ENCODE measurements around the gene CHN2.

CHN2 gene

DNA sequence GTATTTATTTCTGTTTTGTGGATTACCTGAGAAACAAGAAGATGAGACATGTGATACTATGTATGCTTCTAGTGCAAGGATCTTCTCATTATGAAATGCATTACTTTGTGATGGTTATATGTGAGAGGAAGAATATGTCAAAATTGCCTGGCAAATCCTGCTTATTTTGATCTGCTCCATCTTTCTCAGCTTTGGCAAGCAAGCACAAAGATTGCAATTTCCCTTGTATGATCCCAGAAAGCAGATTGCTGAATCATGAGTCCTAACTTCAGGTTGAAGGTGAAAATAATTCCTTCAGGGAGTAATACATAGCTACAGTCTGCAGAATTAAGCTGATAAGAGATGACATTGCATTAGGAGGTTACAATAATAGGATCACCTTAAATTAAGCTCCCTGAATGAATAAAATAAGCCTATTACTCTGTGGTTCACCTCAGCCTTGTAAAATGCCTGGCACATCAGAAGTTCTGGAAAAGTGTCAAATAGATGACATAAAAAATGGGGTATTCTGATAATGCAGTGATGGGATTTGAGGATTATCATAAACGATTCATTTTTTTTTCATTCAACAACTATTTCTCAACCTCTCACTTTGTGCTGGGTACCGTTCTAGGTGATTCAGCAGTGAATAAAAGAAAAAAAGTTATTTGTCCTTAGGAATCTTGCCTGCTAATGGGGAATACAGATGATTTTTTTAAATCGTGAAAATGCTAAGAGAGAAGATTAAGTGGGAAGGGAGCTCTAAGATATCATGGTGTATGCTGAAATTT lies 120.7 kb downstream of the CHN2 start:
- no peak for DNase-seq

DNA sequence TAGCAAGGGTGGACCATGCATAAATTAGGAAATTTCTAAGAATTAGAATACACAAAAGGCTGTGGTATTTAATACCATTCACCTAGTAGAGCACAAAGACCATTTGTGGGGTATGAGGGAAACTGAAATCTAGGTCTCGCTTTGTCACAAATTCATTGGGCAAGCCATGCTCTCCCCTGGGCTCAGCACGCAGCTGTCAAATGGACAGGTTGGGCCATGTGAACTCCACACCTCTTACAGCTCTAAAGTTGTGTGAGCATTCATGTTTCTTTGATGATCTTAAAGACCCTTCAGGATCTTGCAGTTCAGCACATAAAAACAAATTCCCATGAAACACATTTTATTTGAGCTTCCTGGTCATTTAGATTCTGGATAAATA lies 121.3 kb downstream of the CHN2 start:
- DNase-seq = no peak

DNA sequence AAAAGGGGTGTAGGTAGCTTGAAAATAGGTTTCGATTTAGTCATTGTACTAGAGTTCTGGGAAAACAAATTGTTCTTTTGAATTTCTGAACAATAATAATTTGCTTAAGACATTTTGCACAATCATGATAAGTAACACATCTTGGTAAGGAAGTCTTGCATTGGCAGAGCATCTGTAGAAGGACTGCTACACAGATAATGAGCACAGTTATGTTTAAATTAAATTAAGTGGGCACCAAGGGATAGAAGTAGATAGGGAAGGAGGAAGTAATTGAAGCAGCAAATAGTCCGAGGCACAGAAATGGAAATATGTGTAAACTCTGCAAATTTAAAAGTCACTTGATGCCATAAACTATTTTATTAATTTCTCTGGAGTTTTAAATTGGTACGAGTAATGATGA lies 122.4 kb downstream of the CHN2 start:
- no peak for DNase-seq

DNA sequence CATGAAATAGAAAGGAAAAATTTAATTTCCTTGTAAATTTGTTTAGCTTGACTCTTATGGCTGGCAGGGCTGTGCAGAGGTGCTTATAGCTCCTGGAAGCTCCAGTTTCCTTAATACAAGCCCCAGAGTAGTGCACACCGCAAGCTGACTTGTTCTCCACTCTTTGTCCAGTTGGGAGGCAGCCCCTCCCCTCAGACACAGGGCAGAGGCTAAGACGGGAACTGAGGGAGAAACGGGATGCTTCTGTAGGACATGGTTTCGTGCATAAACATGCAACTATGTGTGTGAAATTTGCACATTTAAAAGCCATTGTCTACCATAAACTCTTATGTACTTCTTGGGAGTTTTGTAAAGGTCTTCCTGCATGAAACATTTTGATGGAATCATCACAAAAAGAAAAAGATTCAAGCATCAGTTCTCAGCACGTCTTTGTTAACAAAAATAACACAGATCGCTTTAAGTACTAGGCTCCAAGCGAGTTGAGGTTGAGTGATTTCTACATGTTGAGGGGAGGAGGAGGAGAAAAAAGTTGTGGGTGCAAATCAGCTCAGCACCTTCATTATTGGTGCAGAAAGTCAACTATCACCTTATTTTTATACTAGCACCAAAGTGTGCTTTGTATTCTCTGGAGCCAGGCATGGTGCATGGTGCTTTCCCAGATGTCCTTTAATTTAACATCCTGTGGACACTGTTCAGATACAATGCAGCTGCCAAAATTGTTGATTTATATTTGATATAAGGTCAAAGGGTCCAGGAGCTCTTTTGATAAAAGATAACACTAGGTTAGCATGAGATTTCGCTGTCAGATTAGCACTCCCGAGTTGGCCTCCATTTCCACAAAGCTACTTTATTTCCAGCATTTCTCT lies 124.5 kb downstream of the CHN2 start:
- no peak for DNase-seq

DNA sequence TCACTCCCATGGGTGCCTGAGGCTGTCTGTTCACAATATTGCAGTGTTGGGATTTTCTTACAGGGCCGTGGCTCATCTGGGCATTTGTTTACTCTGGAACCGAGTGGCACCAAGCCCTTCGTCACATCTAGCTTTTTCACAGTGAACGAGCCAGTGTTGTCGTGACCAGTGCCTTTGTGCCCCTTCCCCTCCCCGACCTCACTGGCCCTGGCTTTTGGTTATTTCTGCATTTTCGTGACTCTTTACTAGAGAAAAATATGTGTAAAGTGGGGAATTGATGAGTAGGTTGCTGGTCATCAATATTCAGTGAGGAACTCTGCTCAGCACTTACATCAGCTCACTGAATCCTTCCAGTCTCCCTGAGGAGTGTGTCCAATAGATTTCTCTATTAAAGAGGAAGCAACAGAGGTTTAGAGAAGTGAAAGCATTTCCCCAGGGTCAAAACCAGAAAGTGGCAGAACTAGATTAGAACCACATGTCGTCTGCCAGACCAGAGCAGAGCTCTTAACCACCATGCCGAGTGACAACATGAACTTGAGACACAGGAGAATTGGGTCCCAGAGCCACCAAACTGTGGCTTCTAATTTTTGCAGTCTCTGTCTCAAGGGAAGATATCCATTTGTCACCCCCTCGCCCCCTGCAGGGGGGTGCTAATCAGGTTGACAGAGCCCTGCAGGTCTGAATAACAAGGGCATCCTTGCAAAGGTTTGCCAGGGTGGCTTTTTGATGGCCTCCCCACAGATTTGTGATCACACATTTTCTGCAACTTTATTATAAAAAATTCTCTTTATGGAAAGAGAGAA lies 125.3 kb downstream of the CHN2 start:
- peak; percentile 11 for DNase-seq

DNA sequence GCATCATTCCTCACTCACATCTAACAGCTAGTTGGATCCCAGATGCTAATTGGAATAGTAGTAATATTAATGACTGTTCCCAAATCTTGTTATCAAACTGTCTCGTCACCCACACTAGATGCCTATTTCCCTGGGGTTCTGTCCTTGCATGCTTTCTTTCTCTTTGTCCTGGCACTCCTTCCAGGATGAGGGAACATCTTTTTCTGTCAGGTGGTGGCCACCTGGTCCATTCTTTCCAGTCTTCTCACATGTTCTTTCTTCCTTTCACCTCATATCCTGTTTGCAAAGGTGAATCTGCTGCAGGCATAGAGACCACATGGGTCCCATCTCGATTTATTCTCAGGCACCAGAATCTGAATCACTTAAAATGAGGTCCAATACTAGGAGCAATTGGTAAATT lies 126.0 kb downstream of the CHN2 start:
- DNase-seq = no peak

DNA sequence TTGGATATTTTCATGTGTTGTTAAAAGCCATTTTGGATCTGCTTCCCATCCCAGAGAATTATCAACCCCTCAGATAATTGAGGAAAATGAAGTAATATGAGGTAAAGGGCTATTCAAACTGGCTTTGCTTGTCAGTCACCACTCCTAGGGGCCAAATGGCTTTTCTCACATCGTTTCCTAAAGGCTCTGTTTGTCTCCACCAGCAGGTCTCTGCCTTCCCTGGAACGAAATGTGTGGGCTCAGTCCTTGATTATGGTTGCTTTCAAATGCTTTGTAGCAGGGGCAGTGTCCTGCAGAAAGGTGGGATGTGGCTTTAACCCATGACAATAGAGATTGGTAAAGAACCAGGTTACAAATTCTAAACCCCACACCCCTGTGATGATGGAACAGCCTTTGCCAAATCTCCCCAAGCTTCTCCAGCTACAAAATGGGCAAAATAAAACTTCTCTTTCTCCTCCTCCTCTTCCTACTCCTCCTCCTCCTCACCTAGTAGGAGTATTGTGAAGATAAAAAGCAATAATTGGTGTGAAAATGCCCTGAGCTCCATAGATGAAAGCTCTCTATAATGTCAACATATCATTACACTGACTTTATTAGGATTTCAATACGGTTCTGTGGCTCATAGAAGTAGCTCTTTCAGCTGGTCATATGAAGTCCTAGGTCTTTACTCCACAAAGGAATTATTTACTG lies 127.6 kb downstream of the CHN2 start:
- DNase-seq = no peak

DNA sequence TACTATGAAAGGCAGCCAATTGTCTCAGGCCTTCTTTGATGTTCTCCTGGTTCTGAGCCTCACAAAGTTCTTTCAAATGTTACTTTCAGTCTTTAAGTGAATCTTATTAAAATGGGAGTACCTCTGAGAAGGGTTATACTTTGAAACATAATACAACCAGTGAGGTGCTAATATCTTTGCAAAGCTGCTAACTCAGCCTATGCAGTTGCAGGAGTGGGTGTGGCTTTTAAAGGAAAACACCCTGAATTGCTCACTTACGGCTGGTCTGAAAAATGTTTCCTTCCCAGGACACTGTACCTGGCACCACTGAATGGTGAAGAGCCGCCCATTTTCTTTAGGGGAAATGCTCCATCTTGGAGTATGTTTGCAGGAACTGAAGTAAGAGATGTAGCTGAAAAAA lies 130.9 kb downstream of the CHN2 start:
- DNase-seq = no peak

DNA sequence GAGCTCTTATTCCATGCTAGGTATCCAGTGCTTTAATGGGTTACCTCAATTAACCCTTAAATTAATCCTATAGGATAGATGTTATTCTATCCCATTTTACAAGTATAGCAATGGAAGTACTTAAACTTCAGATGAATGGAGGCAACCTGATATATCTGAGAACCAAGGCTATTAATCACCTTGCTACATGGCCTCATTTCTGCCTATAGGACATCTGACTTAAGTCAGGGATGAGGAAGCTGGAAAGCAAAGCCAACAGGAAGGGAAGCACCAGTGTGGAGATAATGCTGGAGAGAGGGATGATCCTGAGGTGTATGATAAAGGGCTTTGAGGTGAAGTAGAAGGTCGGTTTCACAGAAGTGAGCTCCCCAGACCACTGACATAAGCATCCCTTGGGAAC lies 132.3 kb downstream of the CHN2 start:
- no peak for DNase-seq

DNA sequence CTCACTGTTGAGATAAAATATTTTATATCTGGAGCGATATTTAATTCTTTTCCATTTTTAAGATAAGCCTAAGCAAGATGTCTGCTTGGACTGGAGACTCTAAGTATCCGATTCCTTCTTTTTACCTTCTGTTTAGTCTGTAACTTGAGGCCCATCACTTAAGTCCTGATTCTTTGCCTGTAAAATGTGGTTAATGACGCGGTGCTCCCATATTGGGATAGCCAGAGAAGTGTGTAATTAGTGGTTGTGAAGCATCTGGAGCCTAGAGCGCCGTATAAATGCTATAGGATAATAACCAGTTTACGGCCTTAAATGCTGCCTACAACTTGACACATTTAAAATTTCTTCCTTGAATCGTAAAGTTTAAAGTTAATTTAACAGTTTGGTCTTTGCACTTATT lies 132.9 kb downstream of the CHN2 start:
- no peak for DNase-seq

DNA sequence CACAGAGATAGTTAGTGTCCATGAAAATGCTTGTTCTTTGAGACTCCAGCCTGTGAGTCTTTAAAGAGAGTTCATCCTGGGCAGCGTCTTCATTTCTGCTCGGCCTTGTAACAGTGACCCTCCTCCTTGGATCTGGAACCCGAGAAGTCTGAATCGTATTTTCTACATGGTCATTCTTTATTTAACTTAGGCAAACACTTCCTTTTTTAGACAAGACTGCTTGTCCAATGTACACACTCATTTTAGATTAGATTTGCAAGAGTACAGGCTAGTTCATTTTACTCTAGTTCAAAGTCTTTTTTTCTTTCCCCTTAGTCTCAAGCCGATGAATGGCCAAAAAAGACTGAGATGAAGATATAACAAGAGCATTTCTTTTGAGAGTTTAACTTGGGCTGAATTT lies 133.5 kb downstream of the CHN2 start:
- no peak for DNase-seq

DNA sequence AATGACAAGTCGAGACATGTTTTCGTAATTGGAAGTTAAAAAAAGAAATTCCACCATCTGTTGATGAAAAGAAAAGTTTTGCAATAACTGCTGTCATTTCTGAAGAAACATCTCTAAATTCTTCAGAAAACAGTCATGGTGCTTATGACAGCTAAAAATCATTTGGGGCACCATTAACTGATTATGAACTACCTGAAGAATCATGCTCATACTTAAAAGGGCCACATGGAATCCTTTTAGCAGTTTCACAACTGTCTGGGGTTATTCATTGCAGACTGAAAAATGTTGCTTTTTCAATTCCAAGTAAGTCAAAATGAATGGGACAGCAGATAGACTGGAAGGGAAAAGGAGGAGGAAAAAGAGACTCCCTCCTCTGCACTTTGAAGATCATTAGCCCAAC lies 134.2 kb downstream of the CHN2 start:
- no peak for DNase-seq

DNA sequence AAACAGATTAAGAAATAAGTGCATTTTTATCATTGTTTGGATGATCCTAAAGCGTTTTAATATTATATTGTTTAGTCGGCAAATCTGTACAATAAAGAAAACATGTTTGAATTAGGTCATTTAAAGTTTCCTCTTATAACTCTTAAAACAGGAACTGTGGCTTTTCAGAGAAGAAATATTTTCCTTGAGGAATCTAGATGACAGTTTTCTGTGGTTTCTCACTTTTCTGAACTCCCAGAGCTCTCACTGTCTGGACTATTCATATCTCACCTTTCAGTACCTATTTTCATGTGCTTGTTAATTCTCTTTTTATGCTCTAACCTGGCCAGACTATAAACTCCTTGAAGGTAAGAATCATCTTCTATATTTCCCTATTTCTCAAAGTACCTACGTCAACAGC lies 135.1 kb downstream of the CHN2 start:
- no peak for DNase-seq

DNA sequence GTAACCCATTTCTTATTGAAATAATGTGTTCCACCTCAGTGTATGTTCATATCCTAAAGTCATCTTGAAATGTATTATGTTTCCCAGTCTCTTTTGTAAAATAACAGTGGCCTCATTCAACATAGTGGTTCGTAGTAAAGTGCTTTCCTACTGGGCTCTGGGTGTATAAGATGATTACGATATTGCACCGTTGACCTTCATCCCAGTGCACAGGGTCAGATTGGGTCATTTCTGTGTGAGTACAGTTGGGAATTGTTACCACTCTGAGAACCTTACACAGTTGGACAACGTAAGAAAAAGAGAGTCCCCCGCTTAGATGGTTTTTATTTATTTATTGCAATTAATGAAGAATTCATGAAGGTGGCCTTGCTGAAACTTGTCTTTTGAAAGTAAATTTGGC lies 135.6 kb downstream of the CHN2 start:
- DNase-seq = no peak

DNA sequence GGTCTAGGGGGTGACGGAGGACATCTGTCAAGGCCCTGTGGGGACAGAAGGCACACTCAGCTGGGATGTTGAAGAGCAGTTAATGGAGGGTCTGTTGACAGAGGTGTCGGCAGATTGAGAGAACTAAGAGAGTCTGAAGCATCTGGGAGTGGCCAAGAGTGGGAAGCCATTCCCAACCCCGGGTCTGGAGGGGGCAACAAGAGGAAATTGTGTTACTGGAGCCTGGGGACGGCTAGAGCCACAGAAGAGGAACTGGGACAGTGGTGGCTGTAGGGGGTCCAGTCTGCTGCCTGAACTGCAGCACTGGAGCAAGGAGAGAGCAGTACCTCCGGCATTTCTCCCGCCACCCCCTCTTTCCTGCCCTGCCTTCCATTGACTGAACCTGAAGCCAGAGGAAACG lies 136.6 kb downstream of the CHN2 start:
- DNase-seq = no peak

DNA sequence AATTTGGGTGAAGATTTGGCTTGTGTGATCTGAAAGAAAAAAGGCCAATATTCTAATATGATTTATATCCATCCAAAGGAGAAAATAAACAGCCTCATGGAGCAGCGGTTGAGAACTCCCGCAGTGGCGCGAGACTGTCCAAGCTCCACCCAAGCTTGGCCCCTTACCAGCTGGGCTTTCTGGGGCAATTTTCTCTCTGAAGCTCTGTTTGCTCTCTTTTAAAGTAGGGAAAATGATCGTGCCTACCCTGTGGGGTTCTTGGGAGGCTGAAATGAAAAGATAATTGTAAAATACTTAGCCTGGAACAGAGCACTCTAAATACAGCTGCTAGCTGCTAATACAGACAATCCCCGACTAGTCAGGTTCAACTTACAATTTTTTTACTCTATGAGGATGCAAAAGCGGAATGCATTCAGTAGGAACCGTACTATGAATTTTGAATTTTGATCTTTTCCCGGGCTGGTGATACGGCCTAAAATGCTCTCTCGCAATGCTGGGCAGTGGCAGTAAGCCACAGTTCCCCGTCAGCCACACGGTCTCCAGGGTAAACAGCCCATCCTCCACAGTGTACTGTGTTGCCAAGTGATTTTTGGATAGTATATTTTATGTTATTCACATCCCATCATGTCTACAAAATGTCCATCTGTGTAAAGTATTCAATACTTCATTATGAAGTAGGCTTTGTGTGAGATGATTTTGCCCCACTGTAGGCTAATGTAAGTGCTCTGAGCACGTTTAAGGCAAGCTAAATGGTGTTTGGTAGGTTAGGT lies 137.7 kb downstream of the CHN2 start:
- DNase-seq = no peak

DNA sequence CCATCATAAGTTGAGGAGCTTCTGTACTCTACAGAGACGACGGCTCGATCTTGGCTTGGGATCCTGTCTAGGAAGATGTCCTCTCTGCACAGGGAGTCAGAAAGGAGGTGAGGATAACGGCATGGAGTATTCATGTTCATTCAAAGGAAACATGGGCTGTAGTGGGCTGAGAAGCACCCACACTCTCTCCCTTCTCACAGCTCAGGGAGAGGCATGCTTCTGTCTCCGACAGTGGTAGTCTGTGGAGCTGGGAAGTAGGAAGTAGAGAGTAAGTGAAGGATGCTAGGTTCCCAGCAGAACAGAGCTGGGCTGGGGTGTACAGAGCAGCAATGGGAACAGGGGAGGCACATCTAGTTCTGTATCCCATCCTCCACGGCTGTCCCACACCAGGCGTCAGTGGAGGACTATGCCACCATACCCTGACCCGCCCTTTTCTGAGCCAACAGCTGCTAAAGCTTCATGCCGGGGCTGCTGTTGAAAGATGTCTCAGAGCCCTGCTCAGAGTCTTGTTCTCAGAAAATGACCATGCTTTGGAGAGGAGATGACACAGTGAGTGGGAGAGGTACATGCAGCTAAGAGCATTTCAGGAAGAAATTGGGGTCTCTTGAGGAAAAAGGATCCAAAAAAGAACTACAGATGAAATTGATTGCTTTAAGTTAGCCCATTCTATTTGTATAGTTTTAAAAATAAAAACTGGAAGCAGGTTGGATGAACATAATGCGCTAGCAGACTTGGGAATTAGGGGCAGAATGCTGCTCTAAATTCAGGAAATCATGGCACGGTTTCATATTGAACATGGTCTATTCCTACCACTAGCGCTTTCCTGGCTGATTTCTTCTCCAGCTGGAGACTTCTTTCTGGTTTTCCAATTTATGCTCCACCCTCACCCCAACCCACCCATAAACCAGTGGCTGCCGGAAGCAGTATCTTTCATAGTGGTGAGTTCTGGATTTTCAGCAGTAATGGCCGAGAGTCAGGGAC lies 138.6 kb downstream of the CHN2 start:
- DNase-seq = no peak

DNA sequence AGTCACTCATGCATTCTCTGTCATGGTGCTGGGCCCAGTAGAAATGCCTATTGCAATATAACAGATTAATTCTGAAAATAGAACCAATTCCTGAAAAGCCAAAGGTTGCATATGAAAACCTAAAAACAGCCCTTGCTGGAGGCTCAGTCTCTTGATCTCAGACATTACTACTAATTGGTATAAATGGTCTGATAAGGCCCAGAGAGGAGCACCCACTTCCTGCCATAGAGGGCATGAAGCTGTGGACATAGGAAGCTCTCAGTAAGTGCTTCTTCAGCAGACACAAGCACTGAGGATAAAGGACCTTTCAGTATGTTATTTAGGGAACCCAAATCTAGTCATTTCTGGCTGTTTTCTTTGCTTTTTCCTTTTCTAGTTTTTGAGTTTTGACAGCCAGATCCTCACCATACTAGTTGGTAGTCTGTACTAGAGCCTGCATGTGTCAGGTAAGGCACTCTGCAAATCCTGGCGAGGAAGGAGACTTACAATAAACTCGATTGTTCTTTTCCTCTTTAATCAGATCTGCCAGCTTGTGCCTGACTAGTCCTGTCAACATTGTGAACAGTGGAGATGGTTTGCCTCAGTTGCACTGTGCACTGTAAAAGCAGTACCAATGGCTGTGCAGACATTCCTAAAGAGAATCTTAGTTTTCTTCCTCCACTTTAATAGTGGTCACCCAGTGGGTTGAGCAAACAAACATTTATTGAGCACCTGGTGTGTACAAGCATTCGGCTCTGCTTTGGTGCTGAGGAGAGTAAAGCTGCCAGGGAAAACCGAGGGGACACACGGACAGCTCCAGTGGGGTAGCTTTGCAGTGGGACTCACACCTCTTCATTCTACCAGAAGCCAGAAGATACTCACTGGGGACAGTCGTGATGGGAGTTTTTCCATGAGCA lies 140.9 kb downstream of the CHN2 start:
- no peak for DNase-seq

DNA sequence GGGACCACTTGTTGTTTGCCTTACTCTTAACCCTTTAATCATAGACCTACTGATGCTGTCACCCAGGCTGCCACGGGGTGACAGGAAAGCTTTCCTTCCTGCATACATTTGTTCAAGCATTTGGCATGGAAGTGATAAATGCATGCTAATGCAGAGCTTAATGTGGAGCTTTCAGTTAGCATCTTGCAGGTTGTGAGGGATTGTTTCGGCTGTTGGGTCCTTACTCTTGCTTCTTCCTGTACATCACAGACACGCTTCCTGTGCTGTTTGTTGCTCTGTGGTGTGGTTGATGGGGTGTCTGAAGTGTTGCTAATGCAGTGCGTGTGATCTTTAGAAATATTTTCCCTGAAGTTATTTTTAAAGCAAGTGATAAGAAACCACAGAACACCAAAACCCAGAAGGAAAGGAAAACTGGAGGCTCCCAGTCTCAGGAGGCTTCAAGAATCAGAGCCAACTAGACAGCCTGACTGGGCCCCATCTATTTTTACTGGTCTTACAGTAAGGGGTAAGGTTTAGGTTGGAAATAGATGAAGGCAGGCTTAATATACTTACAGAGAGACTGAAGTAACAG lies 143.1 kb downstream of the CHN2 start:
- DNase-seq = peak; percentile 53
